HEK293 (cell line): ENCODE data around the gene RAB11A.

Experiments
- BCL11B ChIP-seq: fragments of 450-650 bp; formaldehyde crosslinking; IDR thresholded peaks from 2 replicates; pipeline ENCODE4 v1.5.1; 2016; ENCODE audit warnings: low read depth, missing biosample characterization, missing genetic modification characterization
- CTCF ChIP-seq: fragments of 450-650 bp; formaldehyde crosslinking; IDR thresholded peaks from 2 replicates; pipeline ENCODE4 v1.5.1; 2016; ENCODE audit warnings: missing biosample characterization, missing genetic modification characterization
- GLIS2 ChIP-seq: fragments of 450-650 bp; formaldehyde crosslinking; IDR thresholded peaks from 2 replicates; pipeline ENCODE4 v1.5.1; 2016; ENCODE audit warnings: missing biosample characterization, missing genetic modification characterization
- KLF10 ChIP-seq: fragments of 450-650 bp; IDR thresholded peaks from 2 replicates; pipeline ENCODE4 v1.5.1; 2018; ENCODE audit warnings: missing biosample characterization, mild to moderate bottlenecking, missing genetic modification characterization
- OVOL3 ChIP-seq: fragments of 450-650 bp; formaldehyde crosslinking; IDR thresholded peaks from 2 replicates; pipeline ENCODE4 v1.5.1; 2016; ENCODE audit warnings: missing biosample characterization, missing genetic modification characterization
- PATZ1 ChIP-seq: fragments of 450-650 bp; formaldehyde crosslinking; IDR thresholded peaks from 2 replicates; pipeline ENCODE4 v1.5.1; 2016; ENCODE audit warnings: missing biosample characterization, missing genetic modification characterization
- PRDM4 ChIP-seq: fragments of 450-650 bp; formaldehyde crosslinking; IDR thresholded peaks from 2 replicates; pipeline ENCODE4 v1.5.1; 2017; ENCODE audit warnings: missing biosample characterization, missing genetic modification characterization
- SCRT1 ChIP-seq: fragments of 450-650 bp; formaldehyde crosslinking; IDR thresholded peaks from 2 replicates; pipeline ENCODE4 v1.5.1; 2016; ENCODE audit warnings: missing biosample characterization, missing genetic modification characterization, borderline replicate concordance
- TSHZ1 ChIP-seq: fragments of 450-650 bp; formaldehyde crosslinking; IDR thresholded peaks from 2 replicates; pipeline ENCODE4 v1.5.1; 2016; ENCODE audit warnings: missing biosample characterization, missing genetic modification characterization, borderline replicate concordance
- WT1 ChIP-seq: fragments of 450-650 bp; formaldehyde crosslinking; IDR thresholded peaks from 2 replicates; pipeline ENCODE4 v1.5.1; 2016; ENCODE audit warnings: missing biosample characterization, missing genetic modification characterization
- ZBTB20 ChIP-seq: fragments of 450-650 bp; formaldehyde crosslinking; IDR thresholded peaks from 2 replicates; pipeline ENCODE4 v1.5.1; 2016; ENCODE audit warnings: missing biosample characterization, missing genetic modification characterization
- ZBTB8A ChIP-seq: fragments of 450-650 bp; formaldehyde crosslinking; IDR thresholded peaks from 2 replicates; pipeline ENCODE4 v1.5.1; 2016; ENCODE audit warnings: missing biosample characterization, missing genetic modification characterization
- ZNF10 ChIP-seq: fragments of 450-650 bp; formaldehyde crosslinking; IDR thresholded peaks from 2 replicates; pipeline ENCODE4 v1.5.1; 2017; ENCODE audit warnings: missing biosample characterization, missing genetic modification characterization
- ZNF138 ChIP-seq: fragments of 450-650 bp; formaldehyde crosslinking; IDR thresholded peaks from 2 replicates; pipeline ENCODE4 v1.5.1; 2016; ENCODE audit warnings: missing biosample characterization, missing genetic modification characterization, borderline replicate concordance
- ZNF157 ChIP-seq: fragments of 450-650 bp; formaldehyde crosslinking; IDR thresholded peaks from 2 replicates; pipeline ENCODE4 v1.5.1; 2016; ENCODE audit warnings: missing biosample characterization, missing genetic modification characterization
- ZNF211 ChIP-seq: fragments of 450-650 bp; formaldehyde crosslinking; IDR thresholded peaks from 2 replicates; pipeline ENCODE4 v1.5.1; 2016; ENCODE audit warnings: low read depth, missing biosample characterization, missing genetic modification characterization
- ZNF24 ChIP-seq: fragments of 450-650 bp; formaldehyde crosslinking; IDR thresholded peaks from 2 replicates; pipeline ENCODE4 v1.5.1; 2016; ENCODE audit warnings: missing biosample characterization, missing genetic modification characterization
- ZNF37A ChIP-seq: fragments of 450-650 bp; IDR thresholded peaks from 2 replicates; pipeline ENCODE4 v1.5.1; 2018; ENCODE audit warnings: missing biosample characterization, missing genetic modification characterization
- ZNF48 ChIP-seq: fragments of 450-650 bp; formaldehyde crosslinking; IDR thresholded peaks from 2 replicates; pipeline ENCODE4 v1.5.1; 2016; ENCODE audit warnings: missing biosample characterization, missing genetic modification characterization
- ZNF580 ChIP-seq: fragments of 450-650 bp; formaldehyde crosslinking; IDR thresholded peaks from 2 replicates; pipeline ENCODE4 v1.5.1; 2016; ENCODE audit warnings: missing biosample characterization, missing genetic modification characterization
- ZNF664 ChIP-seq: fragments of 450-650 bp; formaldehyde crosslinking; IDR thresholded peaks from 2 replicates; pipeline ENCODE4 v1.5.1; 2016; ENCODE audit warnings: missing biosample characterization, missing genetic modification characterization
- ZNF785 ChIP-seq: fragments of 450-650 bp; formaldehyde crosslinking; IDR thresholded peaks from 2 replicates; pipeline ENCODE4 v1.5.1; 2016; ENCODE audit warnings: missing biosample characterization, missing genetic modification characterization
- ZNF843 ChIP-seq: fragments of 450-650 bp; formaldehyde crosslinking; IDR thresholded peaks from 2 replicates; pipeline ENCODE4 v1.5.1; 2016; ENCODE audit warnings: missing biosample characterization, missing genetic modification characterization
- ZSCAN16 ChIP-seq: fragments of 450-650 bp; formaldehyde crosslinking; IDR thresholded peaks from 2 replicates; pipeline ENCODE4 v1.5.1; 2016; ENCODE audit warnings: missing biosample characterization, missing genetic modification characterization
- ZXDB ChIP-seq: fragments of 450-650 bp; formaldehyde crosslinking; IDR thresholded peaks from 2 replicates; pipeline ENCODE4 v1.5.1; 2016; ENCODE audit warnings: missing biosample characterization, missing genetic modification characterization

The RAB11A gene

GRCh38 chr15:65884511-65884910 lies 15.2 kb downstream of the RAB11A start (continued):
- TF ChIP-seq PRDM4 (0 out of 2 replicates have a peak, but pooled peaks have one; percentile 16), PATZ1 (tag by site-specific recombination) (0 out of 2 replicates have a peak, but pooled peaks have one; percentile 38), ZNF843 (tag by site-specific recombination) (peak; percentile 81; the same call in 1 of the 2 replicates), ZSCAN16 (tag by site-specific recombination) (no peak), ZNF664 (no peak), TSHZ1 (tag by site-specific recombination) (peak; percentile 66; the same call in 1 of the 2 replicates), CTCF (tag by site-specific recombination) (no peak), ZNF10 (tag by site-specific recombination) (no peak), ZNF157 (no peak), SCRT1 (peak; percentile 32; the same call in 1 of the 2 replicates), ZNF211 (tag by site-specific recombination) (no peak), ZNF138 (tag by site-specific recombination) (no peak), ZNF48 (tag by site-specific recombination) (no peak), OVOL3 (tag by site-specific recombination) (peak; percentile 12; the same call in 1 of the 2 replicates), BCL11B (tag by site-specific recombination) (peak; percentile 90), ZXDB (tag by site-specific recombination) (peak; percentile 61), ZNF37A (tag by site-specific recombination) (no peak), ZNF785 (no peak), ZBTB8A (tag by site-specific recombination) (no peak), ZBTB20 (tag by site-specific recombination) (no peak), KLF10 (tag by site-specific recombination) (peak; percentile 66), GLIS2 (tag by site-specific recombination) (no peak), WT1 (peak; percentile 72), ZNF24 (tag by site-specific recombination) (no peak), ZNF580 (tag by site-specific recombination) (no peak)
